Measurements from ENCODE around the gene ENKUR. TPM values are rescaled to one million over a fixed set of nuclear protein-coding genes. Genes with fewer than 3 reads are reported as not detected.

Gene ENKUR
- total RNA-seq, 1 donor: under 0.01 TPM

- H3K4me3 ChIP-seq (ENCODE audit: low read depth, low read length): no peak overlapping the region
- no peak for TF ChIP-seq CTCF (IDR thresholded peaks at IDR 0.05; ENCODE audit: insufficient read depth, low read depth, low read length)
- no peak for DNase-seq (ENCODE audit: low read depth)
Observed at GRCh38 chr10:24982319-24983112, 33.4 kb downstream of the ENKUR start.

GRCh38 chr10:24981161-24981710 lies 34.7 kb downstream of the ENKUR start:
- no peak overlapping the region for H3K4me3 ChIP-seq (ENCODE audit: low read depth, low read length)
- DNase-seq (ENCODE audit: low read depth): peak; percentile 96
- TF ChIP-seq CTCF (IDR thresholded peaks at IDR 0.05; ENCODE audit: insufficient read depth, low read depth, low read length): no peak

- DNase-seq (ENCODE audit: low read depth): no peak
- H3K4me3 ChIP-seq (ENCODE audit: low read depth, low read length): no peak overlapping the region
- no peak for TF ChIP-seq CTCF (IDR thresholded peaks at IDR 0.05; ENCODE audit: insufficient read depth, low read depth, low read length)
Observed at GRCh38 chr10:24979685-24980084, 36.3 kb downstream of the ENKUR start.

GRCh38 chr10:24974976-24975375 lies 41.0 kb downstream of the ENKUR start:
- H3K4me3 ChIP-seq (ENCODE audit: low read depth, low read length): no peak overlapping the region
- DNase-seq (ENCODE audit: low read depth): peak; percentile 99
- peak; percentile 24 for TF ChIP-seq CTCF (IDR thresholded peaks at IDR 0.05; ENCODE audit: insufficient read depth, low read depth, low read length)

- no peak for TF ChIP-seq CTCF (IDR thresholded peaks at IDR 0.05; ENCODE audit: insufficient read depth, low read depth, low read length)
- no peak overlapping the region for H3K4me3 ChIP-seq (ENCODE audit: low read depth, low read length)
- DNase-seq (ENCODE audit: low read depth): no peak
Observed at GRCh38 chr10:24973163-24973562, 42.8 kb downstream of the ENKUR start.

- no peak for TF ChIP-seq CTCF (IDR thresholded peaks at IDR 0.05; ENCODE audit: insufficient read depth, low read depth, low read length)
- peak; percentile 25 for DNase-seq (ENCODE audit: low read depth)
- no peak overlapping the region for H3K4me3 ChIP-seq (ENCODE audit: low read depth, low read length)
Observed at GRCh38 chr10:24971374-24971773, 44.6 kb downstream of the ENKUR start.

Measured in fibroblast of villous mesenchyme (primary cell).